ENCODE data around the gene NALCN. TPM values are rescaled to one million over a fixed set of nuclear protein-coding genes. Genes with fewer than 3 reads are reported as not detected.

NALCN gene
- total and polyA plus RNA-seq, 7 donors = 0.04 to 0.49 (median 0.21) TPM; not detected in 1

- Histone ChIP-seq H3K9me3 (no peaks in the 10 kb centered on the region), H3K27ac (no peak overlapping the region), H3K27me3 (ENCODE audit: insufficient read depth in 3 of 3, low read length in 2 of 3) (no peaks in the 10 kb centered on the region), H3K4me1 (no peaks in the 10 kb centered on the region), H3K36me3 (ENCODE audit: insufficient read depth in 1 of 2, low read depth in 1 of 2) (no peaks in the 10 kb centered on the region), H3K4me3 (no peak overlapping the region)
- intact Hi-C loops (cut with DNase I) = no loop called here
- no peak for ATAC-seq
- WGBS, 3 donors = 58 to 65% (median 63%) methylated on average over 6 of the region's 6 CpGs
- DNase-seq = no peak
- TF ChIP-seq CTCF (IDR thresholded peaks at IDR 0.05) = no peak
These were observed 367.0 kb downstream of the NALCN start for GRCh38 chr13:101049166-101049850.

GRCh38 chr13:101036546-101036945 is 379.8 kb downstream of the NALCN start:
- no peak for TF ChIP-seq CTCF (IDR thresholded peaks at IDR 0.05)
- DNase-seq (no peak), ATAC-seq (no peak)
- Histone ChIP-seq H3K9me3 (no peaks in the 10 kb centered on the region), H3K36me3 (ENCODE audit: insufficient read depth in 1 of 2, low read depth in 1 of 2) (no peaks in the 10 kb centered on the region), H3K27ac (no peak overlapping the region), H3K27me3 (ENCODE audit: insufficient read depth in 3 of 3, low read length in 2 of 3) (no peaks in the 10 kb centered on the region), H3K4me3 (no peak overlapping the region), H3K4me1 (no peaks in the 10 kb centered on the region)
- WGBS, 3 donors = 56 to 64% (median 60%) methylated on average over 4 of the region's 4 CpGs
- intact Hi-C loops (cut with DNase I) = no loop called here

GRCh38 chr13:101035119-101035620 is 381.1 kb downstream of the NALCN start:
- intact Hi-C loops (cut with DNase I) = no loop called here
- DNase-seq = no peak
- 75 to 78% (median 77%) methylated on average over 6 of the region's 6 CpGs for WGBS, 3 donors
- Histone ChIP-seq H3K27me3 (ENCODE audit: insufficient read depth in 3 of 3, low read length in 2 of 3) (no peaks in the 10 kb centered on the region), H3K36me3 (ENCODE audit: insufficient read depth in 1 of 2, low read depth in 1 of 2) (no peaks in the 10 kb centered on the region), H3K4me1 (no peaks in the 10 kb centered on the region), H3K4me3 (no peak overlapping the region), H3K27ac (no peak overlapping the region), H3K9me3 (no peaks in the 10 kb centered on the region)
- TF ChIP-seq CTCF (IDR thresholded peaks at IDR 0.05) = no peak
- no peak for ATAC-seq

- Histone ChIP-seq H3K27me3 (ENCODE audit: insufficient read depth in 3 of 3, low read length in 2 of 3) (no peaks in the 10 kb centered on the region), H3K4me1 (no peaks in the 10 kb centered on the region), H3K9me3 (no peaks in the 10 kb centered on the region), H3K27ac (no peak overlapping the region), H3K36me3 (ENCODE audit: insufficient read depth in 1 of 2, low read depth in 1 of 2) (no peaks in the 10 kb centered on the region), H3K4me3 (no peak overlapping the region)
- WGBS, 3 donors = 65 to 83% (median 71%) methylated on average over 4 of the region's 4 CpGs
- ATAC-seq (no peak), DNase-seq (no peak)
- TF ChIP-seq CTCF (IDR thresholded peaks at IDR 0.05) = no peak
- intact Hi-C loops (cut with DNase I) = no loop called here
These were observed 389.4 kb downstream of the NALCN start for GRCh38 chr13:101026736-101027398.
